ENCODE results near the gene SUPT3H.

The SUPT3H gene

GRCh38 chr6:45377554-45378333 is at the start of gene SUPT3H:
SUPT3H (minus strand) TSS chr6:45377934.
- DNase-seq, result peak; percentile 99

- no peak for DNase-seq
Observed at GRCh38 chr6:45426251-45426650, 48.5 kb upstream of the SUPT3H start.

GRCh38 chr6:45424451-45424861 is 46.7 kb upstream of the SUPT3H start:
- DNase-seq, result peak; percentile 70

GRCh38 chr6:45423824-45424450 is 46.2 kb upstream of the SUPT3H start:
- DNase-seq, result no peak

GRCh38 chr6:45423111-45423823 is 45.5 kb upstream of the SUPT3H start:
- no peak for DNase-seq

- DNase-seq, result no peak
Observed at GRCh38 chr6:45422503-45423110, 44.9 kb upstream of the SUPT3H start.

- peak; percentile 79 for DNase-seq
Observed at GRCh38 chr6:45421709-45422502, 44.2 kb upstream of the SUPT3H start.

- peak; percentile 54 for DNase-seq
Observed at GRCh38 chr6:45420909-45421708, 43.4 kb upstream of the SUPT3H start.

- no peak for DNase-seq
Observed at GRCh38 chr6:45420083-45420908, 42.6 kb upstream of the SUPT3H start.

- no peak for DNase-seq
Observed at GRCh38 chr6:45419571-45420082, 41.9 kb upstream of the SUPT3H start.

GRCh38 chr6:45417436-45417835 is 39.7 kb upstream of the SUPT3H start:
- peak; percentile 87 for DNase-seq

- DNase-seq, result peak; percentile 50
Observed at GRCh38 chr6:45416700-45417099, 39.0 kb upstream of the SUPT3H start.

GRCh38 chr6:45415788-45416518 is 38.2 kb upstream of the SUPT3H start:
- peak; percentile 50 for DNase-seq

GRCh38 chr6:45415315-45415714 is 37.6 kb upstream of the SUPT3H start:
- DNase-seq, result peak; percentile 24

- DNase-seq, result no peak
Observed at GRCh38 chr6:45411959-45412358, 34.2 kb upstream of the SUPT3H start.

- DNase-seq, result no peak
Observed at GRCh38 chr6:45400021-45400420, 22.3 kb upstream of the SUPT3H start.

GRCh38 chr6:45398075-45398813 is 20.5 kb upstream of the SUPT3H start:
- no peak for DNase-seq

GRCh38 chr6:45394586-45395095 is 16.9 kb upstream of the SUPT3H start:
- DNase-seq, result no peak

GRCh38 chr6:45388328-45388727 is 10.6 kb upstream of the SUPT3H start:
- DNase-seq, result no peak
